Activated naive CD8-positive, alpha-beta T cell treated with anti-CD3 and anti-CD28 coated beads, Interleukin-2, amount 50 U/mL, for 16 hours (primary cell): ENCODE measurements around the gene CCDC191.

Source experiments
- DNase-seq: peaks from one replicate; pipeline ENCODE4 v3.0.0-alpha.2; 2020; ENCODE audit warnings: low read depth, low spot score

CCDC191 gene

GRCh38 chr3:113954091-113954685 is 102.1 kb downstream of the CCDC191 start:
- no peak for DNase-seq

GRCh38 chr3:113953677-113954076 is 102.6 kb downstream of the CCDC191 start:
- DNase-seq: no peak

GRCh38 chr3:113952921-113953320 is 103.4 kb downstream of the CCDC191 start:
- DNase-seq: no peak

GRCh38 chr3:113948015-113948917 is 108.1 kb downstream of the CCDC191 start:
- no peak for DNase-seq

GRCh38 chr3:113947372-113948014 is 108.8 kb downstream of the CCDC191 start, which contains the start of gene ZDHHC23:
ZDHHC23 (plus strand) TSS chr3:113948013; CDS start chr3:113948803, 790 bp downstream.
- DNase-seq: no peak

- no peak for DNase-seq
Observed at GRCh38 chr3:113946831-113947230, 109.5 kb downstream of the CCDC191 start.

- no peak for DNase-seq
Observed at GRCh38 chr3:113927556-113927955, 128.8 kb downstream of the CCDC191 start.

GRCh38 chr3:113914646-113915045 is 141.7 kb downstream of the CCDC191 start:
- no peak for DNase-seq
